OCI-LY7 (cell line): ENCODE data around the gene CORO1C. TPM values are rescaled to one million over a fixed set of nuclear protein-coding genes. Genes with fewer than 3 reads are reported as not detected.

Experiments used
- BruUV-seq: library from RNA; stranded (reverse); fragments of 400-500 nt; replicated peaks from 2 replicates; lab custom pipeline; 2021; lab: Mats Ljungman, UMichigan
- CTCF ChIA-PET: fragments of 300-600 bp; sonication (Branson Sonifier 250); formaldehyde crosslinking; loops from one replicate; lab custom pipeline; 2022; ENCODE audit warnings: antibody characterized with exemption; ENCODE audit not compliant: unreplicated experiment; lab: Charles Lee
- POLR2A ChIA-PET: fragments of 300-600 bp; sonication (Branson Sonifier 250); formaldehyde crosslinking; loops from one replicate; lab custom pipeline; 2022; ENCODE audit warnings: antibody characterized with exemption; lab: Charles Lee
- DNase-seq: peaks from one replicate; pipeline ENCODE4 v3.0.0-alpha.2; 2015; ENCODE audit warnings: low spot score
- H2AFZ ChIP-seq: fragments of 200-600 bp; sonication (generic), shearing (Covaris generic); 2 replicates; pipeline ENCODE4 v1.6.1; 2014; ENCODE audit warnings: mild to moderate bottlenecking, antibody characterized with exemption, low read length, moderate library complexity
- H3K27ac ChIP-seq: fragments of 200-600 bp; sonication (generic); 2 replicates; pipeline ENCODE4 v1.5.1; 2014; ENCODE audit warnings: mixed run types, low read depth, mild to moderate bottlenecking, moderate library complexity, low read length, inconsistent platforms; ENCODE audit not compliant: poor library complexity, severe bottlenecking
- H3K36me3 ChIP-seq: fragments of 200-600 bp; sonication (generic); 2 replicates; pipeline ENCODE4 v1.6.1; 2014; ENCODE audit warnings: mild to moderate bottlenecking, antibody characterized with exemption, low read length, moderate library complexity, mixed read lengths; ENCODE audit not compliant: insufficient read depth
- H3K4me1 ChIP-seq: fragments of 200-600 bp; sonication (generic); 2 replicates; pipeline ENCODE4 v1.5.1; 2014; ENCODE audit warnings: mild to moderate bottlenecking, low read length; ENCODE audit not compliant: insufficient read depth, poor library complexity, severe bottlenecking
- H3K4me2 ChIP-seq: fragments of 200-600 bp; sonication (generic); 2 replicates; pipeline ENCODE4 v1.6.1; 2014; ENCODE audit warnings: mild to moderate bottlenecking, low read length
- H3K4me3 ChIP-seq: fragments of 200-600 bp; sonication (generic); 2 replicates; pipeline ENCODE4 v1.5.1; 2014; ENCODE audit warnings: mild to moderate bottlenecking, low read depth, low read length; ENCODE audit not compliant: poor library complexity, severe bottlenecking
- H3K79me2 ChIP-seq: fragments of 200-600 bp; sonication (generic); 2 replicates; pipeline ENCODE4 v1.6.1; 2016; ENCODE audit warnings: low read depth, mild to moderate bottlenecking, low read length, moderate library complexity, mixed read lengths; ENCODE audit not compliant: insufficient read depth
- H3K9me2 ChIP-seq: fragments of 200-600 bp; sonication (generic); 2 replicates; pipeline ENCODE4 v1.6.1; 2016; ENCODE audit warnings: mild to moderate bottlenecking, low read length, mixed read lengths; ENCODE audit not compliant: insufficient read depth
- H3K9me3 ChIP-seq: fragments of 200-600 bp; sonication (generic); 2 replicates; pipeline ENCODE4 v1.6.1; 2014; ENCODE audit warnings: mild to moderate bottlenecking, mixed run types, low read length, mixed read lengths
- H4K20me1 ChIP-seq: fragments of 200-600 bp; sonication (generic); 2 replicates; pipeline ENCODE4 v1.6.1; 2014; ENCODE audit warnings: mild to moderate bottlenecking, antibody characterized with exemption, low read length, moderate library complexity, mixed read lengths; ENCODE audit not compliant: insufficient read depth
- CTCF ChIP-seq: fragments of 200-600 bp; sonication (generic); conservative IDR thresholded peaks from 2 replicates; pipeline ENCODE4 v1.5.1; 2014; ENCODE audit warnings: mild to moderate bottlenecking, antibody characterized with exemption, low read length, moderate library complexity, mixed read lengths
- EZH2phosphoT487 ChIP-seq: fragments of 200-600 bp; sonication (generic); IDR thresholded peaks from 2 replicates; pipeline ENCODE4 v1.6.1; 2018; ENCODE audit warnings: low read depth, borderline replicate concordance, mild to moderate bottlenecking, mixed run types, antibody characterized with exemption, low read length, moderate library complexity, mixed read lengths
- intact Hi-C: fragments of 100-400 bp; cut with micrococcal nuclease; formaldehyde crosslinking; loops from one replicate; pipeline ENCODE4 v1.10.0; 2022; ENCODE audit not compliant: unreplicated experiment
- total RNA-seq, 2 experiments: library from RNA; depleted of rRNA in 1 of 2; stranded (reverse); fragments of >200 nt in 1 of 2; shearing (Covaris generic) in 1 of 2; gene quantifications; 2 replicates each; pipeline ENCODE4 v1.2.3, GENCODE V29; 2014 to 2022

The CORO1C gene
- total RNA-seq, 2 experiments from 2014 or later: 74.7 to 148 TPM

- ChIA-PET CTCF (no interaction called here), POLR2A (interaction anchor here (0.8 to 1.2 kb wide), 2 partner anchors 20 to 43 kb away, joined by 3 read pairs; no protein-coding TSS in a partner anchor)
- no peaks in the 10 kb centered on the region for H3K9me2 ChIP-seq
- peaks cover 5% of the 10 kb centered on the region; the same call in 1 of the 2 replicates for H4K20me1 ChIP-seq
- H3K4me2 ChIP-seq: no peak overlapping the region
- no peak overlapping the region for H2AFZ ChIP-seq
- H3K36me3 ChIP-seq: peaks cover 16% of the 10 kb centered on the region
- no peak for DNase-seq
- peaks cover 32% of the 10 kb centered on the region for H3K4me1 ChIP-seq
- no peak overlapping the region for H3K4me3 ChIP-seq
- H3K27ac ChIP-seq: no peak overlapping the region
- peaks cover 81% of the 10 kb centered on the region for H3K79me2 ChIP-seq
- intact Hi-C loops: no loop called here
- no TSS peak for BruUV-seq
- no peaks in the 10 kb centered on the region for H3K9me3 ChIP-seq
- TF ChIP-seq EZH2phosphoT487 (no peak), CTCF (no peak)
Measured at GRCh38 chr12:108709697-108710096, 21.6 kb downstream of the CORO1C start.

GRCh38 chr12:108704527-108704926 lies 26.8 kb downstream of the CORO1C start:
- ChIA-PET POLR2A (interaction anchor here (0.7 to 1.1 kb wide), 3 partner anchors 9 to 13 kb away, joined by 3 to 5 read pairs (median 3); no protein-coding TSS in a partner anchor), CTCF (interaction anchor here (1.4 kb wide), 1 partner anchor 14 kb away, joined by 4 read pairs; no protein-coding TSS in a partner anchor)
- no peak for DNase-seq
- TF ChIP-seq EZH2phosphoT487: no peak
- TF ChIP-seq CTCF: no peak
- no peaks in the 10 kb centered on the region for H3K4me1 ChIP-seq
- peaks cover 43% of the 10 kb centered on the region for H3K36me3 ChIP-seq
- no TSS peak for BruUV-seq
- H3K79me2 ChIP-seq: peaks cover 42% of the 10 kb centered on the region; the same call in 1 of the 2 replicates
- H3K4me3 ChIP-seq: no peak overlapping the region
- H3K4me2 ChIP-seq: no peak overlapping the region
- no peak overlapping the region for H2AFZ ChIP-seq
- H3K27ac ChIP-seq: no peak overlapping the region
- no peaks in the 10 kb centered on the region for H3K9me2 ChIP-seq
- intact Hi-C loops: no loop called here
- H3K9me3 ChIP-seq: no peaks in the 10 kb centered on the region
- H4K20me1 ChIP-seq: no peaks in the 10 kb centered on the region

- Histone ChIP-seq H2AFZ (no peak overlapping the region), H3K36me3 (peaks cover 58% of the 10 kb centered on the region), H3K4me3 (no peak overlapping the region), H3K9me2 (no peaks in the 10 kb centered on the region), H3K4me2 (no peak overlapping the region), H3K27ac (no peak overlapping the region), H4K20me1 (no peaks in the 10 kb centered on the region), H3K79me2 (peaks cover 29% of the 10 kb centered on the region; the same call in 1 of the 2 replicates), H3K9me3 (no peaks in the 10 kb centered on the region), H3K4me1 (no peaks in the 10 kb centered on the region)
- no TSS peak for BruUV-seq
- intact Hi-C loops: no loop called here
- no peak for TF ChIP-seq EZH2phosphoT487
- no peak for TF ChIP-seq CTCF
- DNase-seq: no peak
- CTCF ChIA-PET: no interaction called here
- POLR2A ChIA-PET: interaction anchor here (0.6 to 2.9 kb wide), 9 partner anchors 9 to 136 kb away, joined by 3 to 14 read pairs (median 3); no protein-coding TSS in a partner anchor
Measured at GRCh38 chr12:108702595-108703320, 28.6 kb downstream of the CORO1C start.
